Liver (tissue), 3 donors: Measurements from ENCODE around the gene SPECC1.

ENCODE experiments used
- FOXA1 ChIP-seq: IDR thresholded peaks from 2 replicates; pipeline ENCODE4 v1.6.1; 2016; ENCODE audit warnings: antibody characterized with exemption
- GABPA ChIP-seq, 2 donors: IDR thresholded peaks in 1 of 2; conservative IDR thresholded peaks in 1 of 2; 2 replicates each; pipeline ENCODE4 v1.6.1; 2016; ENCODE audit warnings: antibody characterized with exemption in 2 of 2, mild to moderate bottlenecking in 1 of 2, moderate library complexity in 1 of 2
- NR2F2 ChIP-seq: IDR thresholded peaks from 2 replicates; pipeline ENCODE4 v1.6.1; 2016; ENCODE audit warnings: antibody characterized with exemption
- RAD21 ChIP-seq, 2 donors: IDR thresholded peaks; 2 replicates each; pipeline ENCODE4 v1.6.1; 2016; ENCODE audit warnings: antibody characterized with exemption in 2 of 2, mild to moderate bottlenecking in 2 of 2
- TAF1 ChIP-seq: conservative IDR thresholded peaks from 2 replicates; pipeline ENCODE4 v1.6.1; 2016; ENCODE audit warnings: antibody characterized with exemption, mild to moderate bottlenecking
- TF ChIP-seq, protein P1 (sequence below): fragments of 150-350 bp; IDR thresholded peaks from 2 replicates; pipeline ENCODE4 v1.5.1; 2017; ENCODE audit warnings: improper control_type of control experiment, low read depth, low read length; ENCODE audit not compliant: missing input control
- TF ChIP-seq, protein P2 (sequence below): IDR thresholded peaks from 2 replicates; pipeline ENCODE4 v1.6.1; 2016; ENCODE audit warnings: antibody characterized with exemption, mild to moderate bottlenecking
- donor health status: healthy.
- donor health status: healthy.

DNA sequence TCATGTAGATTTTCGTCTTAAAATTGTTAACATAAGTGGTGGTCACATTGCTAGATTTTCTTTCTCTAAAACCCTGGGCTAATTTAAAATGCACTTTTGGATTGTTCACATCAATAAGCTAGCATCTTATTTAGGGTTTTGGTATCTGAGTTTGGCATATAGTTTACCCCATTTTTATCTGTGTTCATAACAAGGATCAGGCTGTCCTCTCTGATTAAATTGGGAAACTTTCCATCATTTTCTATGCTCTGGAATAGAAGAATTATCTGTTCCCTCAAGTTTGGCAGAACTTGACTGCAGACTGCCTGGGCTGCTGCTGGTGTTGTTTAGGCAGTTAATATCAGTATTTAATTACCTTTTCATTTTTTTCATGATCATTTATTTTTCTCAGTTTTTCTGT is 1.8 kb downstream of the SPECC1 start:
- no peak for TF ChIP-seq NR2F2
- no peak for TF ChIP-seq GABPA (IDR thresholded peaks at IDR 0.05 in 1 of 2, conservative IDR thresholded peaks at IDR 0.05 in 1 of 2)
- TF ChIP-seq, protein P1, sequence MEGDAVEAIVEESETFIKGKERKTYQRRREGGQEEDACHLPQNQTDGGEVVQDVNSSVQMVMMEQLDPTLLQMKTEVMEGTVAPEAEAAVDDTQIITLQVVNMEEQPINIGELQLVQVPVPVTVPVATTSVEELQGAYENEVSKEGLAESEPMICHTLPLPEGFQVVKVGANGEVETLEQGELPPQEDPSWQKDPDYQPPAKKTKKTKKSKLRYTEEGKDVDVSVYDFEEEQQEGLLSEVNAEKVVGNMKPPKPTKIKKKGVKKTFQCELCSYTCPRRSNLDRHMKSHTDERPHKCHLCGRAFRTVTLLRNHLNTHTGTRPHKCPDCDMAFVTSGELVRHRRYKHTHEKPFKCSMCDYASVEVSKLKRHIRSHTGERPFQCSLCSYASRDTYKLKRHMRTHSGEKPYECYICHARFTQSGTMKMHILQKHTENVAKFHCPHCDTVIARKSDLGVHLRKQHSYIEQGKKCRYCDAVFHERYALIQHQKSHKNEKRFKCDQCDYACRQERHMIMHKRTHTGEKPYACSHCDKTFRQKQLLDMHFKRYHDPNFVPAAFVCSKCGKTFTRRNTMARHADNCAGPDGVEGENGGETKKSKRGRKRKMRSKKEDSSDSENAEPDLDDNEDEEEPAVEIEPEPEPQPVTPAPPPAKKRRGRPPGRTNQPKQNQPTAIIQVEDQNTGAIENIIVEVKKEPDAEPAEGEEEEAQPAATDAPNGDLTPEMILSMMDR = no peak
- TF ChIP-seq FOXA1 = no peak
- no peak for TF ChIP-seq TAF1
- TF ChIP-seq, protein P2, sequence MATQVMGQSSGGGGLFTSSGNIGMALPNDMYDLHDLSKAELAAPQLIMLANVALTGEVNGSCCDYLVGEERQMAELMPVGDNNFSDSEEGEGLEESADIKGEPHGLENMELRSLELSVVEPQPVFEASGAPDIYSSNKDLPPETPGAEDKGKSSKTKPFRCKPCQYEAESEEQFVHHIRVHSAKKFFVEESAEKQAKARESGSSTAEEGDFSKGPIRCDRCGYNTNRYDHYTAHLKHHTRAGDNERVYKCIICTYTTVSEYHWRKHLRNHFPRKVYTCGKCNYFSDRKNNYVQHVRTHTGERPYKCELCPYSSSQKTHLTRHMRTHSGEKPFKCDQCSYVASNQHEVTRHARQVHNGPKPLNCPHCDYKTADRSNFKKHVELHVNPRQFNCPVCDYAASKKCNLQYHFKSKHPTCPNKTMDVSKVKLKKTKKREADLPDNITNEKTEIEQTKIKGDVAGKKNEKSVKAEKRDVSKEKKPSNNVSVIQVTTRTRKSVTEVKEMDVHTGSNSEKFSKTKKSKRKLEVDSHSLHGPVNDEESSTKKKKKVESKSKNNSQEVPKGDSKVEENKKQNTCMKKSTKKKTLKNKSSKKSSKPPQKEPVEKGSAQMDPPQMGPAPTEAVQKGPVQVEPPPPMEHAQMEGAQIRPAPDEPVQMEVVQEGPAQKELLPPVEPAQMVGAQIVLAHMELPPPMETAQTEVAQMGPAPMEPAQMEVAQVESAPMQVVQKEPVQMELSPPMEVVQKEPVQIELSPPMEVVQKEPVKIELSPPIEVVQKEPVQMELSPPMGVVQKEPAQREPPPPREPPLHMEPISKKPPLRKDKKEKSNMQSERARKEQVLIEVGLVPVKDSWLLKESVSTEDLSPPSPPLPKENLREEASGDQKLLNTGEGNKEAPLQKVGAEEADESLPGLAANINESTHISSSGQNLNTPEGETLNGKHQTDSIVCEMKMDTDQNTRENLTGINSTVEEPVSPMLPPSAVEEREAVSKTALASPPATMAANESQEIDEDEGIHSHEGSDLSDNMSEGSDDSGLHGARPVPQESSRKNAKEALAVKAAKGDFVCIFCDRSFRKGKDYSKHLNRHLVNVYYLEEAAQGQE = no peak
- no peak for TF ChIP-seq RAD21 (IDR thresholded peaks at IDR 0.05)
